ENCODE measurements around the gene LRRIQ3. TPM values are rescaled to one million over a fixed set of nuclear protein-coding genes. Genes with fewer than 3 reads are reported as not detected.

Gene LRRIQ3
- total RNA-seq, 4 donors from 2014 or later = 0.54 TPM; not detected in 3

DNA sequence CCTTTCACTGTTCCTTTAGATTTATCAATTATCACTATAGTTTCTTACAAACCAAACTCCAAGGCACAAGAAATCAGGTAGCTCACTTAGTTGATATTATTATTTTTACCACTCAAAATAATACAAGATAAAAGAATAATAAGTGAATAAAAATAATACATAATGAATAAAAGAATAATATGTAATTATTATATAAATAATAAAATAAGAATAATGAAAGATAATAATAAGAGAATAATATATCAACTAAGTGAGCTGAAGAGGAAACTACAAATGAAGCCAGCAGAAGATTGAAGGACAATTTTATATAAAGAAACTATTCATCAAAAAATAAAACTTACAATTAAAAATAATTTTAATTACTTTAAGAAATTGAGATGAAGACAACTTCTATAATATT is 90.6 kb downstream of the LRRIQ3 start:
- Histone ChIP-seq H3K27ac (no peak overlapping the region), H3K4me3 (no peak overlapping the region), H3K36me3 (no peaks in the 10 kb centered on the region), H3K9me3 (no peaks in the 10 kb centered on the region), H3K27me3 (no peaks in the 10 kb centered on the region), H3K4me1 (no peaks in the 10 kb centered on the region)
- no peak for DNase-seq
- TF ChIP-seq, protein P1, sequence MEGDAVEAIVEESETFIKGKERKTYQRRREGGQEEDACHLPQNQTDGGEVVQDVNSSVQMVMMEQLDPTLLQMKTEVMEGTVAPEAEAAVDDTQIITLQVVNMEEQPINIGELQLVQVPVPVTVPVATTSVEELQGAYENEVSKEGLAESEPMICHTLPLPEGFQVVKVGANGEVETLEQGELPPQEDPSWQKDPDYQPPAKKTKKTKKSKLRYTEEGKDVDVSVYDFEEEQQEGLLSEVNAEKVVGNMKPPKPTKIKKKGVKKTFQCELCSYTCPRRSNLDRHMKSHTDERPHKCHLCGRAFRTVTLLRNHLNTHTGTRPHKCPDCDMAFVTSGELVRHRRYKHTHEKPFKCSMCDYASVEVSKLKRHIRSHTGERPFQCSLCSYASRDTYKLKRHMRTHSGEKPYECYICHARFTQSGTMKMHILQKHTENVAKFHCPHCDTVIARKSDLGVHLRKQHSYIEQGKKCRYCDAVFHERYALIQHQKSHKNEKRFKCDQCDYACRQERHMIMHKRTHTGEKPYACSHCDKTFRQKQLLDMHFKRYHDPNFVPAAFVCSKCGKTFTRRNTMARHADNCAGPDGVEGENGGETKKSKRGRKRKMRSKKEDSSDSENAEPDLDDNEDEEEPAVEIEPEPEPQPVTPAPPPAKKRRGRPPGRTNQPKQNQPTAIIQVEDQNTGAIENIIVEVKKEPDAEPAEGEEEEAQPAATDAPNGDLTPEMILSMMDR (IDR thresholded peaks at IDR 0.05) = no peak
- no peak for TF ChIP-seq POLR2A (IDR thresholded peaks at IDR 0.05)

- Histone ChIP-seq H3K9me3 (no peaks in the 10 kb centered on the region), H3K4me3 (no peak overlapping the region), H3K27me3 (no peaks in the 10 kb centered on the region), H3K36me3 (no peaks in the 10 kb centered on the region), H3K4me1 (no peaks in the 10 kb centered on the region), H3K27ac (no peak overlapping the region)
- DNase-seq = no peak
- no peak for TF ChIP-seq POLR2A (IDR thresholded peaks at IDR 0.05)
- TF ChIP-seq, protein P1 (IDR thresholded peaks at IDR 0.05) = no peak
These were observed 106.6 kb downstream of the LRRIQ3 start for GRCh38 chr1:74091371-74091770.

DNA sequence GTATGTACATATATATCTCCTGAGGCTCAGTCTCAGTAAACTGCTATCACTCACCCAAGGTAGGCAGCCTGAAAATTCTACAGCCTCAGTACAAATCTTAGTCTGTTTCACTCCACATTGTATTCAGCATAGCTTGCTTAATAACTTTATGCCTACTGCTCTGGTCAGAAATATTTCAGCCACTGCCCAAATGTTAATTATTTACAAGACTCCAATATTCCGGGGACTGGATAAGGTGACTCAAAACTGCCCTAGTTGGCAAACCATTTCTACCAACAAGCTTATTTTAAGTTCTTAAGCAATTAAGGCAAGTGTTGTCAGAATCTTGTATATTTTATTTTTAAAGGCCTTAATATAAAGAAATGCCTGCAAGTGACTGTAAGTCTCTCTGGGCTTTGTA is 114.8 kb downstream of the LRRIQ3 start:
- Histone ChIP-seq H3K4me3 (no peak overlapping the region), H3K9me3 (no peaks in the 10 kb centered on the region), H3K27ac (no peak overlapping the region), H3K27me3 (no peaks in the 10 kb centered on the region), H3K36me3 (no peaks in the 10 kb centered on the region), H3K4me1 (no peaks in the 10 kb centered on the region)
- TF ChIP-seq, protein P1 (IDR thresholded peaks at IDR 0.05) = no peak
- TF ChIP-seq POLR2A (IDR thresholded peaks at IDR 0.05) = no peak
- no peak for DNase-seq

DNA sequence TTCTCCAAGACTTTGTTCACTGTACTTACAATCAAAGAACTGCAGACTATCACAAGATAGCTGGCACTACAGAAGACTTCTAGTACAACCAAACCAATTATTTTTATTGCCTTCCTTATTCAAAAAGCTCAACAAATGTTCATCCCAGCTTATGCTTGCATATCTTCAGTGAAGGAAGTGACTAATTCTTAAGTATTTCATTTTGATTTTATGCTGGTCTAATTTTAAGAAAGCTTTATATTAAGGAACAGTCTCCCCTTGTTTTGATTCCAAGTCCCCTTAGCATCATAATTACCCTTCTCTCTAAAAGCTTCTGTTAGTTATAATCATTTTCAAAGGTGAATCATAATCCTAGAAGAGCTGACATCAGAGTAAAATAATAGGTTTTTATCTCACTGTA is 132.9 kb downstream of the LRRIQ3 start:
- H3K36me3 ChIP-seq = no peaks in the 10 kb centered on the region
- no peaks in the 10 kb centered on the region for H3K9me3 ChIP-seq
- no peak overlapping the region for H3K27ac ChIP-seq
- H3K4me1 ChIP-seq = no peaks in the 10 kb centered on the region
- H3K27me3 ChIP-seq = no peaks in the 10 kb centered on the region
- no peak for DNase-seq
- no peak for TF ChIP-seq POLR2A (IDR thresholded peaks at IDR 0.05)
- TF ChIP-seq, protein P1 (IDR thresholded peaks at IDR 0.05) = no peak
- no peak overlapping the region for H3K4me3 ChIP-seq

DNA sequence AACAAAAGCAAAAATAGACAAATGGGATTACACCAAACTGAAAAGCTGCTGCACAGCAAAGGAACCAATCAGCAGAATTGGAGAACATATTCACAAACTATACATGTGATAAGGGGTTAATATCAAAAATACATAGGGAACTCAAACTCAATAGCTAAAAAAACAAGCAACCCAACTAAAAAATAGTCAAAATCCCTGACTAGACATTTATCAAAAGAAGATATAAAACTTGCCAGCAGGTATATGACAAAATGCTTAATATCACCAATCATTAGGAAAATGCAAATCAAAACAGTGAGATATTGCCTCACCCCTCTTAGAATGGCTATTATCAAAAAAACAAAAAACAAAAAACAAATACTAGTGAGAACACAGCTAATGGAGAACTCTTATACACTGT is 140.3 kb downstream of the LRRIQ3 start:
- H3K9me3 ChIP-seq = no peaks in the 10 kb centered on the region
- H3K27ac ChIP-seq = no peak overlapping the region
- no peaks in the 10 kb centered on the region for H3K36me3 ChIP-seq
- no peaks in the 10 kb centered on the region for H3K4me1 ChIP-seq
- TF ChIP-seq POLR2A (IDR thresholded peaks at IDR 0.05) = no peak
- TF ChIP-seq, protein P1 (IDR thresholded peaks at IDR 0.05) = no peak
- no peak for DNase-seq
- H3K27me3 ChIP-seq = no peaks in the 10 kb centered on the region
- H3K4me3 ChIP-seq = no peak overlapping the region

DNA sequence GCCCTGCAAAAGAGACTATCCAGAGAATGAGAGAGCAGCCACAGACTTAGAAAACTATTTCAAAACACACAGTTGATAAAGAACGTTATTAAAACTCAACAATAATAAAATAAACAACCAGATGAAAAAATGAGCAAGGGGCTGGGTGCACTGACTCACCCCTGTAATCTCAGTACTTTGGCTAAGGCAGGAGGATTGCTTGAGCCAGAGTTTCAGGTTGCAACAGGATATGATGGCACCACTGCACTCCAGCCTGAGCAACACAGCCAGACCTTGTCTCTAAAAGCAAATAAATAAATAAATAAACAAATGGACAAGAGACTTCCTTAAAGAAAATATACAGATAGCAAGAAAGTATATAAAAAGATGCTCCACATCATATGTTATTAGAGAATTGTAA is 144.6 kb downstream of the LRRIQ3 start:
- Histone ChIP-seq H3K27ac (no peak overlapping the region), H3K36me3 (no peaks in the 10 kb centered on the region), H3K9me3 (no peaks in the 10 kb centered on the region), H3K27me3 (no peaks in the 10 kb centered on the region), H3K4me3 (no peak overlapping the region), H3K4me1 (no peaks in the 10 kb centered on the region)
- TF ChIP-seq POLR2A (IDR thresholded peaks at IDR 0.05) = no peak
- TF ChIP-seq, protein P1 (IDR thresholded peaks at IDR 0.05) = no peak
- no peak for DNase-seq
